ENCODE results near the gene PFDN2.

Gene PFDN2
- long read RNA-seq, donor 1, transcript PFDN2-201 (4 exons, 677 nt) = major isoform, 44 of 59 reads
- long read RNA-seq, donor 1, transcript PFDN2-202 (2 exons, 408 nt) = minor isoform, 5 of 59 reads
- long read RNA-seq, donor 1, partial matches to known transcripts = 10 of 59 reads
- long read RNA-seq, donor 1, other reads (novel, unspliced or antisense) = 0 of 59 reads
- long read RNA-seq, donor 2, transcript PFDN2-201 (4 exons, 677 nt) = major isoform, 42 of 80 reads
- long read RNA-seq, donor 2, partial matches to known transcripts = 27 of 80 reads
- long read RNA-seq, donor 2, other reads (novel, unspliced or antisense) = 8 of 80 reads
- long read RNA-seq, donor 3, transcript PFDN2-201 (4 exons, 677 nt) = major isoform, 24 of 39 reads
- long read RNA-seq, donor 3, partial matches to known transcripts = 14 of 39 reads
- long read RNA-seq, donor 3, other reads (novel, unspliced or antisense) = 0 of 39 reads
- long read RNA-seq, donor 4, transcript PFDN2-201 (4 exons, 677 nt) = major isoform, 51 of 67 reads
- long read RNA-seq, donor 4, partial matches to known transcripts = 15 of 67 reads
- long read RNA-seq, donor 4, other reads (novel, unspliced or antisense) = 0 of 67 reads
- long read RNA-seq, donor 5, transcript PFDN2-201 (4 exons, 677 nt) = major isoform, 52 of 91 reads
- long read RNA-seq, donor 5, partial matches to known transcripts = 37 of 91 reads
- long read RNA-seq, donor 5, other reads (novel, unspliced or antisense) = 0 of 91 reads
- long read RNA-seq, donor 6, transcript PFDN2-201 (4 exons, 677 nt) = major isoform, 37 of 37 reads
- long read RNA-seq, donor 6, partial matches to known transcripts = 0 of 37 reads
- long read RNA-seq, donor 6, other reads (novel, unspliced or antisense) = 0 of 37 reads
- long read RNA-seq, donor 7, transcript PFDN2-201 (4 exons, 677 nt) = major isoform, 60 of 206 reads
- long read RNA-seq, donor 7, partial matches to known transcripts = 131 of 206 reads
- long read RNA-seq, donor 7, other reads (novel, unspliced or antisense) = 13 of 206 reads
- long read RNA-seq, donor 8, transcript PFDN2-201 (4 exons, 677 nt) = major isoform, 44 of 46 reads
- long read RNA-seq, donor 8, partial matches to known transcripts = 0 of 46 reads
- long read RNA-seq, donor 8, other reads (novel, unspliced or antisense) = 0 of 46 reads

- DNase-seq = peak; percentile 94
Measured at GRCh38 chr1:161117759-161118581, at the start of gene PFDN2, which contains the start of gene NIT1. Gene PFDN2, minus strand, starts transcription at chr1:161118037. Its CDS starts 11 bp downstream, at chr1:161118026. Gene NIT1, plus strand, starts transcription at chr1:161118105. Its CDS starts 72 bp downstream, at chr1:161118177.

GRCh38 chr1:161166669-161167548 is 49.1 kb upstream of the PFDN2 start:
- DNase-seq = no peak

GRCh38 chr1:161165742-161166668 is 48.2 kb upstream of the PFDN2 start, which contains the start of gene PPOX:
Gene PPOX, plus strand, starts transcription at chr1:161166426. Its CDS starts 422 bp downstream, at chr1:161166848.
- peak; percentile 94 for DNase-seq

GRCh38 chr1:161164901-161165610 is 47.2 kb upstream of the PFDN2 start:
- no peak for DNase-seq

- DNase-seq = no peak
Measured at GRCh38 chr1:161163793-161164192, 46.0 kb upstream of the PFDN2 start.

- DNase-seq = no peak
Measured at GRCh38 chr1:161162806-161163205, 45.0 kb upstream of the PFDN2 start.

- DNase-seq = no peak
Measured at GRCh38 chr1:161162052-161162451, 44.2 kb upstream of the PFDN2 start.

- no peak for DNase-seq
Measured at GRCh38 chr1:161161652-161162051, 43.8 kb upstream of the PFDN2 start.

GRCh38 chr1:161160671-161161145 is 42.9 kb upstream of the PFDN2 start:
- no peak for DNase-seq

GRCh38 chr1:161159913-161160243 is 42.0 kb upstream of the PFDN2 start:
- DNase-seq = no peak

GRCh38 chr1:161159087-161159912 is 41.5 kb upstream of the PFDN2 start, which contains the start of gene USP21:
Gene USP21, plus strand, starts transcription at chr1:161159500. Its CDS starts 1,141 bp downstream, at chr1:161160641.
- DNase-seq = peak; percentile 90

- no peak for DNase-seq
Measured at GRCh38 chr1:161158316-161159010, 40.6 kb upstream of the PFDN2 start.

GRCh38 chr1:161157867-161158266 is 40.0 kb upstream of the PFDN2 start:
- no peak for DNase-seq

- peak; percentile 90 for DNase-seq
Measured at GRCh38 chr1:161153682-161154337, 36.0 kb upstream of the PFDN2 start, which contains the start of gene UFC1. Gene UFC1, plus strand, starts transcription at chr1:161153978. Its CDS starts 20 bp downstream, at chr1:161153998.

- DNase-seq = no peak
Measured at GRCh38 chr1:161153176-161153575, 35.3 kb upstream of the PFDN2 start.

GRCh38 chr1:161145832-161146231 is 28.0 kb upstream of the PFDN2 start:
- DNase-seq = no peak
